ENCODE results near the gene ARHGEF28.

ARHGEF28 gene

DNA sequence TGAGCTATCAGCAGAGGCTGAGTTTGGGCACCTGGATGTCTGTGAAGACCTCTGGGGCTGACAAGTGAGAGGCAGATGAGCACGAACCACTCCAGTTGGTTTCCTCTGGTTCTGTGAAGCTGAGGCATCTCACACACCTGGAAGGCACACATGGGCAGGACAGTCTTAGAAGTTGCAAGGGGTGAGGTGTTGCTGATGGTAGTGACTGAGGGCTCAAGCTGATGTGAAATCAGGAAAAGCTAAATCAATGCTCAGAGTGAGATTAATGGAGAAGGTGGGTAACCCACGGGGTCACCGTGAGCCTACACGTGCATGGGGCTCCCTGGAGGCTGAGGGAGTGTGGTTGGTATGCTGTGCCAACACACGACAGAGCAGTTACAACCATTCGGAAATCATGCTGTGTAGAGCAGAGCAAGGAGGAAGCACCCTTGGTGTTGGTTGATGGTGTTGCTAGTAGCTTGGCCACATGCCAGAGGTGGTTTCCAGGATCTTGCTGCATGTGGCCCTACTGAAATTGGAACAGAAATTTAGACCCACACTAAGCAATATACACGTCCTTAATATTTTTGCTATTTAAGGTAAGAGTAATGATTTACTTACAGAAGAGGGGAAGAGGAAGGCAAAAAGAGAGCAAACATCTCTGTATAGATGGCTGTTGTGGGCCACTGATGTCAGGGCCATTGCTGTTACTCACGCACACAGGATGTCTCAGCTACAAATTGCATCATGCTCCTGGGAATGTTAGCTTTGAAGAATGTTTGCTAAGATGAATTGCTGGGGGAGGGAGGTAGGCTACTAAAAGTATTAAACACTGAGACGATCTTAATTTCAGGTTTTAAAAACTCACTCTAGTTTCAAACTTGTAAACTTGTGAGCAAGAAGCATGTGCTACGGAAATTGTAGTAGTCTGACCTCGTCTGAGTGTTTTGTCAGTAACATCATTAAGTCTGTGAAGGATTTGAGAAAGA is 170.5 kb downstream of the ARHGEF28 start:
- DNase-seq (ENCODE audit: low read depth, low spot score), result peak; percentile 94
- H3K4me3 ChIP-seq (ENCODE audit: low read depth, low read length), result no peak overlapping the region
- TF ChIP-seq, protein P1, sequence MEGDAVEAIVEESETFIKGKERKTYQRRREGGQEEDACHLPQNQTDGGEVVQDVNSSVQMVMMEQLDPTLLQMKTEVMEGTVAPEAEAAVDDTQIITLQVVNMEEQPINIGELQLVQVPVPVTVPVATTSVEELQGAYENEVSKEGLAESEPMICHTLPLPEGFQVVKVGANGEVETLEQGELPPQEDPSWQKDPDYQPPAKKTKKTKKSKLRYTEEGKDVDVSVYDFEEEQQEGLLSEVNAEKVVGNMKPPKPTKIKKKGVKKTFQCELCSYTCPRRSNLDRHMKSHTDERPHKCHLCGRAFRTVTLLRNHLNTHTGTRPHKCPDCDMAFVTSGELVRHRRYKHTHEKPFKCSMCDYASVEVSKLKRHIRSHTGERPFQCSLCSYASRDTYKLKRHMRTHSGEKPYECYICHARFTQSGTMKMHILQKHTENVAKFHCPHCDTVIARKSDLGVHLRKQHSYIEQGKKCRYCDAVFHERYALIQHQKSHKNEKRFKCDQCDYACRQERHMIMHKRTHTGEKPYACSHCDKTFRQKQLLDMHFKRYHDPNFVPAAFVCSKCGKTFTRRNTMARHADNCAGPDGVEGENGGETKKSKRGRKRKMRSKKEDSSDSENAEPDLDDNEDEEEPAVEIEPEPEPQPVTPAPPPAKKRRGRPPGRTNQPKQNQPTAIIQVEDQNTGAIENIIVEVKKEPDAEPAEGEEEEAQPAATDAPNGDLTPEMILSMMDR (IDR thresholded peaks at IDR 0.05; ENCODE audit: insufficient read depth, low read length, missing control alignments), result no peak
- ChIA-PET POLR2A (interaction anchor here (1.0 to 1.2 kb wide), 2 partner anchors 30 to 205 kb away, joined by 3 to 4 read pairs; no protein-coding TSS in a partner anchor), CTCF (interaction anchor here (0.8 to 11.8 kb wide), 9 partner anchors 8 to 1122 kb away, joined by 3 to 517 read pairs (median 3); no protein-coding TSS in a partner anchor)

DNA sequence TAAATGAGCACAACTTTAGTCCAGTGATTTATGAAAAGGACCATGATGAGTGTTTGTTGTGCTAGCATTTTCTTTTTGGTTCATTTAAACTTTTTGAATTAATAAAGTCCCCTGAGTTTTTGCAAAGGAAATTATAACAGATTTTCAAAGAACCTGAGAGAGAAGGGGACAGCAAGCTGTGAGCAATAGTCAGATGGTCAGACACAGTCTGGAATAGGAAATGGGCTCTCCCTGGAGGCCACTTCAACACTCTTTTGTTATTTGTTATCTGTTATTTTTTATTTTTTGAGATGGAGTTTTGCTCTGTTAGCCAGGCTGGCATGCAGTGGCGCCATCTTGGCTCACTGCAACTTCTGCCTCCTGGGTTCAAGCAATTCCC is 171.1 kb downstream of the ARHGEF28 start:
- no peak for DNase-seq (ENCODE audit: low read depth, low spot score)
- POLR2A ChIA-PET, result interaction anchor here (1.0 to 1.2 kb wide), 2 partner anchors 30 to 206 kb away, joined by 3 to 4 read pairs; no protein-coding TSS in a partner anchor
- no peak overlapping the region for H3K4me3 ChIP-seq (ENCODE audit: low read depth, low read length)
- CTCF ChIA-PET, result interaction anchor here (6.2 to 11.8 kb wide), 3 partner anchors 15 to 205 kb away, joined by 51 to 517 read pairs (median 100); no protein-coding TSS in a partner anchor
- TF ChIP-seq, protein P1 (IDR thresholded peaks at IDR 0.05; ENCODE audit: insufficient read depth, low read length, missing control alignments), result no peak

DNA sequence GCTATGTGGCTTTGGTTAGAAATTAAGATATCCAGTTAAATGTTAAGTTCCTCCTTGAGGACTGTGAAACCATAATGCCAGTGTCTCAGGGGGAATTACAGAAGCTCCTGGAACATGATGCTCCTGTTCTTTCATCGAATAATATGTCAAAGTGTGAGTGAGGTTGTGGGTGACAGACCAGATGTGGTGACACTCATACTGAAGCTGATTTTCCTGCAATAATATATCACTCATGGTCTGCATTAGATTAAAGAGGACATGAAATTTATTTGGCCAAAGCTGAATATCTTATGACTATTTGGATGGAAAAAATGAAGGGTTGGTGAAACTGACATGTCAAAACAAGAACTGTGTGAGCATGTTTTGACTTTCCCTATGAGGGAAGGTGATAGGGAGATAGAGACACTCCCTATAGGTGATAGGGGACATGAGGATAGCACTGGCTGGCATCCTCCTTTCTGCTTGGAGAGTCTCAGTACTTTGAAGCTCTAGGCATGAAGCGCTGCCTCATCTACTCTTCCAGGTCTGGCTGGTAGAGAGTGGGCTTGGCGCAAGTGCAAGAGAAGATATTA is 173.5 kb downstream of the ARHGEF28 start:
- no peak for DNase-seq (ENCODE audit: low read depth, low spot score)
- ChIA-PET CTCF (interaction anchor here (0.7 to 3.3 kb wide), 5 partner anchors 9 to 850 kb away, joined by 3 to 13 read pairs (median 6); no protein-coding TSS in a partner anchor), POLR2A (interaction anchor here (0.7 kb wide), 1 partner anchor 19 kb away, joined by 3 read pairs; no protein-coding TSS in a partner anchor)
- TF ChIP-seq, protein P1 (IDR thresholded peaks at IDR 0.05; ENCODE audit: insufficient read depth, low read length, missing control alignments), result no peak
- no peak overlapping the region for H3K4me3 ChIP-seq (ENCODE audit: low read depth, low read length)

DNA sequence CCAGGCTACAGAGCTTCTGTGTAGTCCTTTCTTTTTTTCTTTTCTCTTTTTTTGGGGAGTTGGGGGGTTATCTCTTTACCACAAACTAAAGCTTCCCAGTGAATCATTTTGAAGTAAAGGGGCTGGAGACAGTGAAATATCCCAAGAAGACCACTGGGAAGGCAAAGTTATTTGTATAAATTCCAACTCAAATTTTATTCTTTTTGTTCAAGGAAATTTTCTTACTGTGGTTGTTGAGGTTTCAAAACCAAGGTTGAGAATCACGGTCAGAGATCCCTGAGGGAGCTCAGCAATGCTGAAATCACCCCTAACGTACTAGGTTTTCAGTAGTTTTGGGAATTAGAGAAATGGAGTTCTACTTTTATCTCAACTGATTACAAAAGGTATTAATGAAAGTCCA is 175.7 kb downstream of the ARHGEF28 start:
- CTCF ChIA-PET, result interaction anchor here (0.8 to 3.5 kb wide), 5 partner anchors 8 to 211 kb away, joined by 3 to 13 read pairs (median 11); no protein-coding TSS in a partner anchor
- TF ChIP-seq, protein P1 (IDR thresholded peaks at IDR 0.05; ENCODE audit: insufficient read depth, low read length, missing control alignments), result no peak
- POLR2A ChIA-PET, result no interaction called here
- DNase-seq (ENCODE audit: low read depth, low spot score), result no peak
- H3K4me3 ChIP-seq (ENCODE audit: low read depth, low read length), result no peak overlapping the region

DNA sequence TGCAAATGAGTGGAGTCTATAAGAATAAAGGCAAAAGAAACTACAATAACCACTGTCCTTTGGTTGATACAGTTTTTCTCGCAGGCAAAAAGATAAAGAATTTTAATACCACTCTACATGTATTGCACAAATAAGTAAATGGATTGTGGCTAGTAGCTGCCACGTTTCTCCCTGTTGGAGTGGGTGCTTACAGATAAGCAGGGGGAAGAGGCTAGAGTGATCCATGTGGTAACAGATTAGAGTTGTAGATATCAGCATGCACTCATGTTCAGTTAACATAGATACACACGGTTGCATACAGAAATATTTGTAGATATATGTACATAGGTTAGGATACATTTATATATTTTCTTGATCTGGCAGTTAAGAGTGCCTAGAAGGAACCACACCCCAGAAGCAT is 179.5 kb downstream of the ARHGEF28 start:
- CTCF ChIA-PET, result interaction anchor here (1.3 to 1.4 kb wide), 2 partner anchors 10 to 12 kb away, joined by 3 to 9 read pairs; no protein-coding TSS in a partner anchor
- no peak for DNase-seq (ENCODE audit: low read depth, low spot score)
- H3K4me3 ChIP-seq (ENCODE audit: low read depth, low read length), result no peak overlapping the region
- TF ChIP-seq, protein P1 (IDR thresholded peaks at IDR 0.05; ENCODE audit: insufficient read depth, low read length, missing control alignments), result no peak
- POLR2A ChIA-PET, result no interaction called here

Data from AG04449 (cell line).